ENCODE measurements around the gene TMEM175.

DNA sequence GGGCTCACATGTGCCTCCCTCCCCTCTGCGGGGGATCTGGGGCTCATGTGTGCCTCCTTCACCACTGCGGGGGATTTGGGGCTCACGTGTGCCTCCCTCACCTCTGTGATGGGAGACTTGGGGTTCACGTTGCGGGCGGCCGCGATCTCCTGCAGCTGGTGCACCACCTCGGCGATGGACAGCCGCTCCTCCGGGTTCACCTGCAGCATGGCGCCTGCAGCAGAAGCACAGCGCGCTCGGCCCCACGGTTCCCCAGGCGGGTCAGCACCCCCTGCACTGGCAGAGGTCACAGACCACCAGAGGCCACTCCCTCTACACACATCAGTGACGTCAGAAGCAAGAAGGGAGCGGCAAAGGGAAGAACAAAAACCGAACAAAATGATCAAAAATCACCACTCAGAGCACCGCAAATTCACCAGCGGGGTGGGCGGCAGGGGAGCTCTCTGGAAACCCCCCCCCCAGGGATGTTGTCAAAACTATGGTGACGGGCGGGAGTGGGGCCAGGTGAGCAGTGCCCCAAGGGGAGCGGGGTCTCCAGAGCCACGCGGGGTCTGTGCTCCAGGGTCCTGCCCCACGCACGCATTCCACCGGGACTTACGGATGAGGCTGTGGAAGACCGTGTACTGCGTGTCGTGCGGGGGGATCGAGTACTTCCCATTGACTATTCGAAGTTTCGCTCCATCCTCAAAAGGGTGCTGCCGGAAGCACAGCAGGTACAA is 38.8 kb upstream of the TMEM175 start:
- TF ChIP-seq, protein P1, sequence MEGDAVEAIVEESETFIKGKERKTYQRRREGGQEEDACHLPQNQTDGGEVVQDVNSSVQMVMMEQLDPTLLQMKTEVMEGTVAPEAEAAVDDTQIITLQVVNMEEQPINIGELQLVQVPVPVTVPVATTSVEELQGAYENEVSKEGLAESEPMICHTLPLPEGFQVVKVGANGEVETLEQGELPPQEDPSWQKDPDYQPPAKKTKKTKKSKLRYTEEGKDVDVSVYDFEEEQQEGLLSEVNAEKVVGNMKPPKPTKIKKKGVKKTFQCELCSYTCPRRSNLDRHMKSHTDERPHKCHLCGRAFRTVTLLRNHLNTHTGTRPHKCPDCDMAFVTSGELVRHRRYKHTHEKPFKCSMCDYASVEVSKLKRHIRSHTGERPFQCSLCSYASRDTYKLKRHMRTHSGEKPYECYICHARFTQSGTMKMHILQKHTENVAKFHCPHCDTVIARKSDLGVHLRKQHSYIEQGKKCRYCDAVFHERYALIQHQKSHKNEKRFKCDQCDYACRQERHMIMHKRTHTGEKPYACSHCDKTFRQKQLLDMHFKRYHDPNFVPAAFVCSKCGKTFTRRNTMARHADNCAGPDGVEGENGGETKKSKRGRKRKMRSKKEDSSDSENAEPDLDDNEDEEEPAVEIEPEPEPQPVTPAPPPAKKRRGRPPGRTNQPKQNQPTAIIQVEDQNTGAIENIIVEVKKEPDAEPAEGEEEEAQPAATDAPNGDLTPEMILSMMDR (IDR thresholded peaks at IDR 0.05; ENCODE audit: low read depth, low read length, poor library complexity, severe bottlenecking), result no peak
- no peak for TF ChIP-seq EZH2phosphoT487 (IDR thresholded peaks at IDR 0.05; ENCODE audit: borderline replicate concordance, low read length)
